ENCODE results near the gene BEX5. TPM values are rescaled to one million over a fixed set of nuclear protein-coding genes. Genes with fewer than 3 reads are reported as not detected.
"Not testable (repeated sequence)": the region's sequence is repeated elsewhere in the genome, so short reads cannot be mapped to it uniquely, and the experiment has no call there.

BEX5 gene
- 1 to 10 TPM; 1.0 to 1.6 TPM for polyA plus RNA-seq

- Histone ChIP-seq H3K27me3 (ENCODE audit: control insufficient read depth in 1 of 2, insufficient read depth in 2 of 2, low read length in 2 of 2) (no peaks in the 10 kb centered on the region), H3K9me3 (ENCODE audit: control insufficient read depth in 2 of 2, insufficient read depth in 1 of 2, low read depth in 1 of 2, low read length in 1 of 2) (no peaks in the 10 kb centered on the region), H3K27ac (ENCODE audit: low read depth in 2 of 2, low read length in 1 of 2) (no peak within 1 kb of the TSS), H3K4me1 (ENCODE audit: control insufficient read depth in 2 of 2, insufficient read depth in 2 of 2, low read length in 1 of 2) (peaks cover 0 to 2% of the 10 kb centered on the region in 2 donors), H3K36me3 (ENCODE audit: control insufficient read depth in 2 of 2, insufficient read depth in 2 of 2, low read length in 1 of 2) (no peaks in the 10 kb centered on the region), H3K4me3 (ENCODE audit: low read depth in 1 of 2, low read length in 2 of 2) (peak within 1 kb of the TSS; percentile 42 to 48)
- 0 to 29% methylated on average over 15 of the region's 15 CpGs for WGBS, 2 donors
These were observed at the start of gene BEX5 for GRCh38 chrX:102155806-102156179. TSS of gene BEX5 (minus strand) at chrX:102155977. CDS start at chrX:102154265, 1,712 bp downstream.

- H3K4me3 ChIP-seq (ENCODE audit: low read depth in 1 of 2, low read length in 2 of 2), result no peak overlapping the region
- WGBS, 2 donors, result 60 to 82% methylated on average over 7 of the region's 7 CpGs
- H3K27ac ChIP-seq (ENCODE audit: low read depth in 2 of 2, low read length in 1 of 2), result no peak overlapping the region
- no peaks in the 10 kb centered on the region for H3K36me3 ChIP-seq (ENCODE audit: control insufficient read depth in 2 of 2, insufficient read depth in 2 of 2, low read length in 1 of 2)
- H3K9me3 ChIP-seq (ENCODE audit: control insufficient read depth in 2 of 2, insufficient read depth in 1 of 2, low read depth in 1 of 2, low read length in 1 of 2), result no peaks in the 10 kb centered on the region
- no peaks in the 10 kb centered on the region for H3K27me3 ChIP-seq (ENCODE audit: control insufficient read depth in 1 of 2, insufficient read depth in 2 of 2, low read length in 2 of 2)
- H3K4me1 ChIP-seq (ENCODE audit: control insufficient read depth in 2 of 2, insufficient read depth in 2 of 2, low read length in 1 of 2), result no peaks in the 10 kb centered on the region
These were observed 30.4 kb upstream of the BEX5 start for GRCh38 chrX:102185967-102186720.

- Histone ChIP-seq H3K27ac (ENCODE audit: low read depth in 2 of 2, low read length in 1 of 2) (no peak overlapping the region), H3K4me1 (ENCODE audit: control insufficient read depth in 2 of 2, insufficient read depth in 2 of 2, low read length in 1 of 2) (peaks cover 0 to 2% of the 10 kb centered on the region in 2 donors), H3K9me3 (ENCODE audit: control insufficient read depth in 2 of 2, insufficient read depth in 1 of 2, low read depth in 1 of 2, low read length in 1 of 2) (no peaks in the 10 kb centered on the region), H3K27me3 (ENCODE audit: control insufficient read depth in 1 of 2, insufficient read depth in 2 of 2, low read length in 2 of 2) (no peaks in the 10 kb centered on the region), H3K4me3 (ENCODE audit: low read depth in 1 of 2, low read length in 2 of 2) (peak overlapping the region; percentile 42 to 48), H3K36me3 (ENCODE audit: control insufficient read depth in 2 of 2, insufficient read depth in 2 of 2, low read length in 1 of 2) (no peaks in the 10 kb centered on the region)
- 2 to 36% methylated on average over 31 to 32 of the region's 32 CpGs for WGBS, 2 donors
These were observed 624 bp downstream of the BEX5 start for GRCh38 chrX:102154900-102155805.

- no peak overlapping the region for H3K4me3 ChIP-seq (ENCODE audit: low read depth in 1 of 2, low read length in 2 of 2)
These were observed 1.4 kb downstream of the BEX5 start for GRCh38 chrX:102154218-102154860.

GRCh38 chrX:102142274-102142673 is 13.5 kb downstream of the BEX5 start, which contains the start of gene TCEAL6:
TSS of gene TCEAL6 (minus strand) at chrX:102142481.
- not testable (repeated sequence) for H3K27me3 ChIP-seq (ENCODE audit: control insufficient read depth in 1 of 2, insufficient read depth in 2 of 2, low read length in 2 of 2); H3K4me3 ChIP-seq (ENCODE audit: low read depth in 1 of 2, low read length in 2 of 2); H3K9me3 ChIP-seq (ENCODE audit: control insufficient read depth in 2 of 2, insufficient read depth in 1 of 2, low read depth in 1 of 2, low read length in 1 of 2); H3K4me1 ChIP-seq (ENCODE audit: control insufficient read depth in 2 of 2, insufficient read depth in 2 of 2, low read length in 1 of 2); H3K27ac ChIP-seq (ENCODE audit: low read depth in 2 of 2, low read length in 1 of 2); H3K36me3 ChIP-seq (ENCODE audit: control insufficient read depth in 2 of 2, insufficient read depth in 2 of 2, low read length in 1 of 2)
- WGBS, 2 donors, result 4 to 51% methylated on average over 19 to 25 of the region's 31 CpGs

More at GRCh38 chrX:102154218-102154860, 1.4 kb downstream of the BEX5 start:
- Histone ChIP-seq H3K27ac (ENCODE audit: low read depth in 2 of 2, low read length in 1 of 2) (no peak overlapping the region), H3K36me3 (ENCODE audit: control insufficient read depth in 2 of 2, insufficient read depth in 2 of 2, low read length in 1 of 2) (no peaks in the 10 kb centered on the region), H3K27me3 (ENCODE audit: control insufficient read depth in 1 of 2, insufficient read depth in 2 of 2, low read length in 2 of 2) (no peaks in the 10 kb centered on the region), H3K9me3 (ENCODE audit: control insufficient read depth in 2 of 2, insufficient read depth in 1 of 2, low read depth in 1 of 2, low read length in 1 of 2) (no peaks in the 10 kb centered on the region), H3K4me1 (ENCODE audit: control insufficient read depth in 2 of 2, insufficient read depth in 2 of 2, low read length in 1 of 2) (peaks cover 0 to 2% of the 10 kb centered on the region in 2 donors)
- WGBS, 2 donors, result 9 to 13% methylated on average over 11 of the region's 11 CpGs

- not testable (repeated sequence) for H3K9me3 ChIP-seq (ENCODE audit: control insufficient read depth in 2 of 2, insufficient read depth in 1 of 2, low read depth in 1 of 2, low read length in 1 of 2); H3K27ac ChIP-seq (ENCODE audit: low read depth in 2 of 2, low read length in 1 of 2); H3K4me1 ChIP-seq (ENCODE audit: control insufficient read depth in 2 of 2, insufficient read depth in 2 of 2, low read length in 1 of 2); H3K27me3 ChIP-seq (ENCODE audit: control insufficient read depth in 1 of 2, insufficient read depth in 2 of 2, low read length in 2 of 2); H3K36me3 ChIP-seq (ENCODE audit: control insufficient read depth in 2 of 2, insufficient read depth in 2 of 2, low read length in 1 of 2); H3K4me3 ChIP-seq (ENCODE audit: low read depth in 1 of 2, low read length in 2 of 2)
- 23 to 40% methylated on average over 18 to 19 of the region's 19 CpGs for WGBS, 2 donors
These were observed 14.1 kb downstream of the BEX5 start for GRCh38 chrX:102141631-102142030.

GRCh38 chrX:102140876-102141275 is 14.9 kb downstream of the BEX5 start:
- 49 to 68% methylated on average over 16 of the region's 16 CpGs for WGBS, 2 donors
- H3K4me3 ChIP-seq (ENCODE audit: low read depth in 1 of 2, low read length in 2 of 2); H3K4me1 ChIP-seq (ENCODE audit: control insufficient read depth in 2 of 2, insufficient read depth in 2 of 2, low read length in 1 of 2); H3K27ac ChIP-seq (ENCODE audit: low read depth in 2 of 2, low read length in 1 of 2); H3K27me3 ChIP-seq (ENCODE audit: control insufficient read depth in 1 of 2, insufficient read depth in 2 of 2, low read length in 2 of 2); H3K9me3 ChIP-seq (ENCODE audit: control insufficient read depth in 2 of 2, insufficient read depth in 1 of 2, low read depth in 1 of 2, low read length in 1 of 2); H3K36me3 ChIP-seq (ENCODE audit: control insufficient read depth in 2 of 2, insufficient read depth in 2 of 2, low read length in 1 of 2): not testable (repeated sequence)

GRCh38 chrX:102138064-102138463 is 17.7 kb downstream of the BEX5 start:
- peaks cover 0 to 4% of the 10 kb centered on the region in 2 donors for H3K27me3 ChIP-seq (ENCODE audit: control insufficient read depth in 1 of 2, insufficient read depth in 2 of 2, low read length in 2 of 2)
- no peak overlapping the region for H3K27ac ChIP-seq (ENCODE audit: low read depth in 2 of 2, low read length in 1 of 2)
- H3K9me3 ChIP-seq (ENCODE audit: control insufficient read depth in 2 of 2, insufficient read depth in 1 of 2, low read depth in 1 of 2, low read length in 1 of 2), result no peaks in the 10 kb centered on the region
- 53 to 67% methylated on average over 4 of the region's 4 CpGs for WGBS, 2 donors
- no peaks in the 10 kb centered on the region for H3K4me1 ChIP-seq (ENCODE audit: control insufficient read depth in 2 of 2, insufficient read depth in 2 of 2, low read length in 1 of 2)
- no peaks in the 10 kb centered on the region for H3K36me3 ChIP-seq (ENCODE audit: control insufficient read depth in 2 of 2, insufficient read depth in 2 of 2, low read length in 1 of 2)
- no peak overlapping the region for H3K4me3 ChIP-seq (ENCODE audit: low read depth in 1 of 2, low read length in 2 of 2)

GRCh38 chrX:102129473-102129872 is 26.3 kb downstream of the BEX5 start:
- WGBS, 2 donors, result 42 to 55% methylated on average over 1 of the region's 1 CpG

More at GRCh38 chrX:102129473-102129872, 26.3 kb downstream of the BEX5 start:
- H3K27ac ChIP-seq (ENCODE audit: low read depth in 2 of 2, low read length in 1 of 2), result no peak overlapping the region
- no peaks in the 10 kb centered on the region for H3K4me1 ChIP-seq (ENCODE audit: control insufficient read depth in 2 of 2, insufficient read depth in 2 of 2, low read length in 1 of 2)
- no peaks in the 10 kb centered on the region for H3K9me3 ChIP-seq (ENCODE audit: control insufficient read depth in 2 of 2, insufficient read depth in 1 of 2, low read depth in 1 of 2, low read length in 1 of 2)
- no peak overlapping the region for H3K4me3 ChIP-seq (ENCODE audit: low read depth in 1 of 2, low read length in 2 of 2)
- H3K27me3 ChIP-seq (ENCODE audit: control insufficient read depth in 1 of 2, insufficient read depth in 2 of 2, low read length in 2 of 2), result peaks cover 0 to 2% of the 10 kb centered on the region in 2 donors
- no peaks in the 10 kb centered on the region for H3K36me3 ChIP-seq (ENCODE audit: control insufficient read depth in 2 of 2, insufficient read depth in 2 of 2, low read length in 1 of 2)
